ENCODE data around the gene MYLK2. TPM values are rescaled to one million over a fixed set of nuclear protein-coding genes. Genes with fewer than 3 reads are reported as not detected.

MYLK2 gene
- total RNA-seq, 2 experiments from 2014 or later = 0.13 to 0.27 TPM

- no peak for TF ChIP-seq CTCF (IDR thresholded peaks at IDR 0.05)
- H3K27me3 Mint-ChIP-seq = peaks cover 24% of the 10 kb centered on the region
- no peaks in the 10 kb centered on the region for H3K36me3 Mint-ChIP-seq (ENCODE audit: low read depth)
- POLR2A ChIA-PET = interaction anchor here (1.5 kb wide), 1 partner anchor 20 kb away, joined by 4 read pairs; no protein-coding TSS in a partner anchor
- H3K4me3 Mint-ChIP-seq = no peak overlapping the region
- CTCF ChIA-PET = interaction anchor here (1.0 to 3.3 kb wide), 6 partner anchors 13 to 232 kb away, joined by 3 to 24 read pairs (median 6); partner anchors contain the start of gene PDRG1
- H3K27ac Mint-ChIP-seq = no peak overlapping the region
- intact Hi-C loops (cut with micrococcal nuclease) = no loop called here
- H3K9me3 Mint-ChIP-seq = no peaks in the 10 kb centered on the region
- DNase-seq (no peak), ATAC-seq (no peak)
- peaks cover 4% of the 10 kb centered on the region for H3K4me1 Mint-ChIP-seq (ENCODE audit: low read depth)
These were observed 40.3 kb downstream of the MYLK2 start for GRCh38 chr20:31859266-31859997.

- ATAC-seq (no peak), DNase-seq (no peak)
- Mint-ChIP-seq H3K4me1 (ENCODE audit: low read depth) (peaks cover 4% of the 10 kb centered on the region), H3K27ac (no peak overlapping the region), H3K4me3 (no peak overlapping the region), H3K27me3 (peaks cover 24% of the 10 kb centered on the region), H3K36me3 (ENCODE audit: low read depth) (no peaks in the 10 kb centered on the region), H3K9me3 (no peaks in the 10 kb centered on the region)
- TF ChIP-seq CTCF (IDR thresholded peaks at IDR 0.05) = no peak
- ChIA-PET CTCF (interaction anchor here (0.8 to 3.3 kb wide), 8 partner anchors 8 to 231 kb away, joined by 3 to 24 read pairs (median 6); partner anchors contain the start of gene PDRG1), POLR2A (interaction anchor here (1.5 kb wide), 1 partner anchor 19 kb away, joined by 4 read pairs; no protein-coding TSS in a partner anchor)
- intact Hi-C loops (cut with micrococcal nuclease) = no loop called here
These were observed 40.8 kb downstream of the MYLK2 start for GRCh38 chr20:31859998-31860380.

GRCh38 chr20:31860390-31861134, 41.4 kb downstream of the MYLK2 start:
- TF ChIP-seq CTCF (IDR thresholded peaks at IDR 0.05) = no peak
- H3K27me3 Mint-ChIP-seq = peaks cover 24% of the 10 kb centered on the region
- DNase-seq = no peak
- no peaks in the 10 kb centered on the region for H3K36me3 Mint-ChIP-seq (ENCODE audit: low read depth)
- H3K9me3 Mint-ChIP-seq = no peaks in the 10 kb centered on the region
- ChIA-PET POLR2A (interaction anchor here (1.5 kb wide), 1 partner anchor 19 kb away, joined by 4 read pairs; no protein-coding TSS in a partner anchor), CTCF (interaction anchor here (0.8 to 3.3 kb wide), 7 partner anchors 8 to 231 kb away, joined by 3 to 24 read pairs (median 6); partner anchors contain the start of gene PDRG1)
- intact Hi-C loops (cut with micrococcal nuclease) = no loop called here
- ATAC-seq = no peak
- peaks cover 4% of the 10 kb centered on the region for H3K4me1 Mint-ChIP-seq (ENCODE audit: low read depth)
- no peak overlapping the region for H3K27ac Mint-ChIP-seq
- H3K4me3 Mint-ChIP-seq = peak overlapping the region; percentile 8

- intact Hi-C loops (cut with micrococcal nuclease) = no loop called here
- TF ChIP-seq CTCF (IDR thresholded peaks at IDR 0.05) = no peak
- Mint-ChIP-seq H3K4me1 (ENCODE audit: low read depth) (peaks cover 4% of the 10 kb centered on the region), H3K4me3 (peak overlapping the region; percentile 8), H3K9me3 (no peaks in the 10 kb centered on the region), H3K27me3 (peaks cover 24% of the 10 kb centered on the region), H3K36me3 (ENCODE audit: low read depth) (no peaks in the 10 kb centered on the region), H3K27ac (no peak overlapping the region)
- DNase-seq (no peak), ATAC-seq (peak; percentile 47)
- ChIA-PET CTCF (interaction anchor here (0.8 to 3.3 kb wide), 5 partner anchors 9 to 230 kb away, joined by 3 to 24 read pairs (median 6); partner anchors contain the start of gene PDRG1), POLR2A (no interaction called here)
These were observed 41.9 kb downstream of the MYLK2 start for GRCh38 chr20:31861135-31861384.
